Uterus (tissue), 2 donors: ENCODE data around the gene POLR2H.

Experiments used
- CTCF ChIP-seq, 4 experiments: fragments of 200-600 bp in 2 of 4; fragments of 450-650 bp in 2 of 4; sonication (generic) in 2 of 4; IDR thresholded peaks; one replicate each; pipeline ENCODE4 v1.5.1; 2016 to 2019; ENCODE audit warnings: antibody characterized with exemption in 4 of 4, mild to moderate bottlenecking in 2 of 4, moderate library complexity in 1 of 4
- POLR2A ChIP-seq, 2 donors: fragments of 450-650 bp; IDR thresholded peaks; one replicate each; pipeline ENCODE4 v1.6.1; 2016; ENCODE audit warnings: antibody characterized with exemption in 2 of 2, mild to moderate bottlenecking in 1 of 2, moderate library complexity in 1 of 2

GRCh38 chr3:184335291-184335660, 26.2 kb upstream of the POLR2H start:
- TF ChIP-seq CTCF (IDR thresholded peaks at IDR 0.05) (no peak), POLR2A (IDR thresholded peaks at IDR 0.05) (no peak)
